Brain microvascular endothelial cell (primary cell): ENCODE results near the gene CDX2.
"Not testable (repeated sequence)": the region's sequence is repeated elsewhere in the genome, so short reads cannot be mapped to it uniquely, and the experiment has no call there.

Experiments
- DNase-seq: peaks from one replicate; pipeline ENCODE4 v3.0.0-alpha.2; 2020
- H3K27ac ChIP-seq: fragments of 250-450 bp; sonication (Bioruptor Pico); 2 replicates; pipeline ENCODE4 v1.5.1; 2020; ENCODE audit warnings: mild to moderate bottlenecking, moderate library complexity
- H3K27me3 ChIP-seq: fragments of 250-450 bp; sonication (Bioruptor Pico); replicated peaks from 2 replicates; pipeline ENCODE4 v1.5.1; 2020; ENCODE audit warnings: mild to moderate bottlenecking
- H3K36me3 ChIP-seq: fragments of 250-450 bp; sonication (Bioruptor Pico); replicated peaks from 2 replicates; pipeline ENCODE4 v1.5.1; 2020; ENCODE audit warnings: mild to moderate bottlenecking
- H3K4me3 ChIP-seq: 2 replicates; pipeline ENCODE4 v1.5.1; 2011; ENCODE audit warnings: low read depth, mild to moderate bottlenecking, control low read depth, low read length, moderate library complexity
- CTCF ChIP-seq: IDR thresholded peaks from 2 replicates; pipeline ENCODE4 v1.5.1; 2011; ENCODE audit warnings: low read depth, mild to moderate bottlenecking, moderate library complexity, low read length, control low read depth, inconsistent platforms; ENCODE audit errors: missing control alignments
- in situ Hi-C: cut with HindIII; loops from 2 replicates; pipeline ENCODE4 v1.10.0; 2017; ENCODE audit warnings: low sequenced_read_pairs, low pct_ligation_motif_present

The CDX2 gene

GRCh38 chr13:27969082-27969865 lies at the start of gene CDX2:
Gene CDX2, minus strand, starts transcription at chr13:27969315. Its CDS starts 309 bp downstream, at chr13:27969006.
- TF ChIP-seq CTCF, result no peak
- H3K4me3 ChIP-seq, result no peak within 1 kb of the TSS
- peaks cover 100% of the 10 kb centered on the region for H3K27me3 ChIP-seq
- no peaks in the 10 kb centered on the region for H3K36me3 ChIP-seq
- DNase-seq, result no peak
- no peak within 1 kb of the TSS for H3K27ac ChIP-seq
- in situ Hi-C loops, result no loop called here

- DNase-seq, result no peak
- no peak overlapping the region for H3K27ac ChIP-seq
- H3K36me3 ChIP-seq, result no peaks in the 10 kb centered on the region
- TF ChIP-seq CTCF, result no peak
- in situ Hi-C loops, result no loop called here
- H3K4me3 ChIP-seq, result no peak overlapping the region
- H3K27me3 ChIP-seq, result no peaks in the 10 kb centered on the region
Measured at GRCh38 chr13:28014301-28014700, 45.2 kb upstream of the CDX2 start.

- Histone ChIP-seq H3K36me3 (no peaks in the 10 kb centered on the region), H3K4me3 (no peak overlapping the region), H3K27ac (no peak overlapping the region), H3K27me3 (no peaks in the 10 kb centered on the region)
- in situ Hi-C loops, result no loop called here
- TF ChIP-seq CTCF, result no peak
- DNase-seq, result no peak
Measured at GRCh38 chr13:28013482-28013881, 44.4 kb upstream of the CDX2 start.

GRCh38 chr13:28012896-28013295 lies 43.8 kb upstream of the CDX2 start:
- Histone ChIP-seq H3K4me3 (no peak overlapping the region), H3K27ac (no peak overlapping the region), H3K27me3 (no peaks in the 10 kb centered on the region), H3K36me3 (no peaks in the 10 kb centered on the region)
- DNase-seq, result no peak
- in situ Hi-C loops, result no loop called here
- TF ChIP-seq CTCF, result no peak

GRCh38 chr13:28012383-28012782 lies 43.3 kb upstream of the CDX2 start:
- H3K4me3 ChIP-seq, result no peak overlapping the region
- no peaks in the 10 kb centered on the region for H3K27me3 ChIP-seq
- no peak for TF ChIP-seq CTCF
- no peaks in the 10 kb centered on the region for H3K36me3 ChIP-seq
- H3K27ac ChIP-seq, result no peak overlapping the region
- in situ Hi-C loops, result no loop called here
- DNase-seq, result no peak

- Histone ChIP-seq H3K27ac (no peak overlapping the region), H3K27me3 (no peaks in the 10 kb centered on the region)
- in situ Hi-C loops, result no loop called here
Measured at GRCh38 chr13:28010046-28010445, 40.9 kb upstream of the CDX2 start.

GRCh38 chr13:28005016-28005415 lies 35.9 kb upstream of the CDX2 start:
- DNase-seq, H3K27me3 ChIP-seq, H3K27ac ChIP-seq, in situ Hi-C loops, H3K36me3 ChIP-seq, H3K4me3 ChIP-seq: not testable (repeated sequence)

More at GRCh38 chr13:28010046-28010445, 40.9 kb upstream of the CDX2 start:
- no peak for TF ChIP-seq CTCF
- no peak for DNase-seq
- no peaks in the 10 kb centered on the region for H3K36me3 ChIP-seq
- H3K4me3 ChIP-seq, result no peak overlapping the region
